HG03108 (cell line): ENCODE data around the gene CDH23.

Experiments used
- ATAC-seq: cut with Tn5 transposase; IDR thresholded peaks from one replicate; pipeline ENCODE4 v1.9.1; 2021; ENCODE audit warnings: moderate library complexity; ENCODE audit not compliant: unreplicated experiment

CDH23 gene

GRCh38 chr10:71615538-71616329, 219.0 kb downstream of the CDH23 start:
- no peak for ATAC-seq

- no peak for ATAC-seq
Measured at GRCh38 chr10:71616817-71617654, 220.3 kb downstream of the CDH23 start.

- no peak for ATAC-seq
Measured at GRCh38 chr10:71618176-71618575, 221.5 kb downstream of the CDH23 start.

- ATAC-seq: no peak
Measured at GRCh38 chr10:71618598-71618997, 221.9 kb downstream of the CDH23 start.

- ATAC-seq: no peak
Measured at GRCh38 chr10:71620642-71621041, 223.9 kb downstream of the CDH23 start.

- ATAC-seq: no peak
Measured at GRCh38 chr10:71621231-71622153, 224.8 kb downstream of the CDH23 start.

GRCh38 chr10:71622154-71622526, 225.4 kb downstream of the CDH23 start:
- ATAC-seq: no peak

GRCh38 chr10:71622616-71623015, 225.9 kb downstream of the CDH23 start:
- ATAC-seq: no peak

- ATAC-seq: no peak
Measured at GRCh38 chr10:71623098-71623985, 226.6 kb downstream of the CDH23 start.

GRCh38 chr10:71623986-71624291, 227.2 kb downstream of the CDH23 start:
- no peak for ATAC-seq

- ATAC-seq: no peak
Measured at GRCh38 chr10:71625445-71626175, 228.9 kb downstream of the CDH23 start.

GRCh38 chr10:71627230-71627939, 230.7 kb downstream of the CDH23 start:
- no peak for ATAC-seq

- no peak for ATAC-seq
Measured at GRCh38 chr10:71627956-71628355, 231.2 kb downstream of the CDH23 start.

- no peak for ATAC-seq
Measured at GRCh38 chr10:71629131-71629530, 232.4 kb downstream of the CDH23 start.

- ATAC-seq: no peak
Measured at GRCh38 chr10:71630168-71630567, 233.4 kb downstream of the CDH23 start.

GRCh38 chr10:71631007-71631861, 234.5 kb downstream of the CDH23 start:
- no peak for ATAC-seq

- ATAC-seq: no peak
Measured at GRCh38 chr10:71632200-71632820, 235.6 kb downstream of the CDH23 start.
